ENCODE data around the gene CEP290. TPM values are rescaled to one million over a fixed set of nuclear protein-coding genes. Genes with fewer than 3 reads are reported as not detected.
A peak's percentile ranks its signal among the peaks of the same experiment; 100 is the strongest.
"Not testable (repeated sequence)": the region's sequence is repeated elsewhere in the genome, so short reads cannot be mapped to it uniquely, and the experiment has no call there.

CEP290 gene
- total RNA-seq, 1 donor from 2014 or later: 8.5 TPM

DNA sequence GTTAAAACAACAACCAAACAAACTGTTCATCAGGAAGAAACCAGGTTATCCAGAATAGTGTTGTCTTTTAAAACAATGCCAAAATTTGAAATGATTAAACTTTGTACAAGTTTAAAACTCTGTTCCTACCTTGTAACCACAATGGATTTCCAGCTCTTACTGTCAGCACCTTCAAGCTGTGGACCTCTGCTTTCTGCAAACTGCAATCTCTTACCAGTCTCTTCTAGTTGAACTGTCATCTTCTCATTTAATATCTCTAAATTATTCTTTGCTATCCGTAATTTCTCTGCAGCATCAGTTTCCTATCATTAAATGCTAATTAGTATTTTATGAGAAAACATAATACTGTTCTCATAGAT is 83.2 kb downstream of the CEP290 start:
- no peak for DNase-seq
- intact Hi-C loops (cut with micrococcal nuclease): no loop called here
- peak; percentile 73 for ATAC-seq

DNA sequence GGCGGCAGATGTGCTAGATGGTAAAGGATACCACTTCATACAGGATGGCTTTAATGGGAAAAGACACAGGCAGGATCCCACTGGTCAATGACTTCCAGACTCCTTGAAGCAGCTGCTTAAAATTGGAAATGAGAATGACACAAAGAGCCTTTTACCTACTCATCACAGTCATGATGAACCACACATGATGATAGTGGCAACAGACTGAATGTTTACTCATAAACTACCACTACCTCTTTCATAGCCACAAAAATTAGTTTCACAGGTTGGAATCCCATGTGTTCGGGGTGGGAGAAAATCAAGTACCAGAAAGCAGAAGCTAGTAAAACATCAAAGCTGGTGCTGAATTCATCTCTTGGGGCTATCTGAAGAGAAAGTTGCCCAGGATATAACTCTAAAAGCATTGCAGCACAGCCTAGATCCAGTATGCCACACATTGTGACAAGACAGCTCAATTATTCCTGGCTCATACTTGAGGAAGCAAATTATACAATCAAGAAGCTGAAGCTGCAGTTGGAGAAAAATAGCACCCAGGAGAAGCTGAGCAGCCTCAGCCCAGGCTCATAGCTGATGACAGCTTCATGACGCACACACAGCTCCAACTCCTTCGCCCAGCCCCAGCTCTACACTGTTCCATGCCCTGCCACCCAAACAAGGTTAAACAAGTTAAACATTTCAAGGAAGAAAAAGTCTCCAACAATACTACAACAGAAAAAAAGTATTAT is 83.7 kb downstream of the CEP290 start:
- intact Hi-C loops (cut with micrococcal nuclease): no loop called here
- DNase-seq (peak; percentile 63), ATAC-seq (peak; percentile 99)

GRCh38 chr12:88056571-88056970 is 85.3 kb downstream of the CEP290 start:
- DNase-seq: no peak
- intact Hi-C loops (cut with micrococcal nuclease): no loop called here
- no peak for ATAC-seq

DNA sequence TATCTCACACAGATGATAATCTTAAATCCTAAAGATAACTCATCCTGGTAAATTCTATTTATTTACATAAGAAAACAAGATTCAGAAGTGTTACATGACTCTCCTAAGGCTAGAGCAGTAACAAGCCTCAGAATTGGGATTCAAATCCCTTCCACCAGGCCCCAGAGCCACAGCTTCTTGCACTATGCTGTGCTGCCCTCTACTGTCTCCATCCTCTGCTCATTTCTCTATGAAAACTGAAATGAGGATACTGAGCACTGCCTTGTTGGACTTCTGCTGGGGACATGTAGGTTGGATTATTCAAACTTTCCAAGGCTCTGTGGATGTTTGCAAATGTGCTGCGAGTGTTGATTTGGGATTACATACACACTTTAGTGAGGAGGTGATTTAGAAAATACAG is 89.2 kb downstream of the CEP290 start:
- ATAC-seq (peak; percentile 38), DNase-seq (no peak)
- intact Hi-C loops (cut with micrococcal nuclease): no loop called here

GRCh38 chr12:88044035-88044434 is 97.9 kb downstream of the CEP290 start:
- intact Hi-C loops (cut with micrococcal nuclease): no loop called here
- ATAC-seq (no peak), DNase-seq (no peak)

DNA sequence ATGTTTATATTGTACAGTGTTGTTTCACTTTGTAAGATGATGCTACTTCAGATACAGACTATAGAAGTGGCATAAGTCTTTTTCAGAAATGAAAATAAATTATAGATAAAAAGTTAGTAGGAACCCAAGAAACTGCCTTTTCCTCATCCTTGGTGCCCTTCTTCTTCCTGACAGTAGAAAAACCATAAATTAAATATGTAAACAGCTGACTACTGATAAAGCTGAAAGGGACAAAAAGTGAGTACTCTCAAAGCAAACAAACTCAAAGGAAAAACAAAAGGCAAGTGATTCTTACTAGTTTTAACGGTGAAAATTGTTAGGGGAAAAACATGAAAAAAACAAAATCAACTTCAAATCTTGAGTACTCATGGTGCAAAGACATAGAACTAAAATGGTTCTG is 104.1 kb downstream of the CEP290 start:
- DNase-seq (no peak), ATAC-seq (no peak)
- intact Hi-C loops (cut with micrococcal nuclease): no loop called here

GRCh38 chr12:88036353-88036965 is 105.4 kb downstream of the CEP290 start:
- ATAC-seq: no peak
- intact Hi-C loops (cut with micrococcal nuclease): no loop called here
- DNase-seq: no peak

- ATAC-seq: peak; percentile 3
- DNase-seq: no peak
- intact Hi-C loops (cut with micrococcal nuclease): no loop called here
Observed at GRCh38 chr12:88035907-88036289, 106.0 kb downstream of the CEP290 start.

DNA sequence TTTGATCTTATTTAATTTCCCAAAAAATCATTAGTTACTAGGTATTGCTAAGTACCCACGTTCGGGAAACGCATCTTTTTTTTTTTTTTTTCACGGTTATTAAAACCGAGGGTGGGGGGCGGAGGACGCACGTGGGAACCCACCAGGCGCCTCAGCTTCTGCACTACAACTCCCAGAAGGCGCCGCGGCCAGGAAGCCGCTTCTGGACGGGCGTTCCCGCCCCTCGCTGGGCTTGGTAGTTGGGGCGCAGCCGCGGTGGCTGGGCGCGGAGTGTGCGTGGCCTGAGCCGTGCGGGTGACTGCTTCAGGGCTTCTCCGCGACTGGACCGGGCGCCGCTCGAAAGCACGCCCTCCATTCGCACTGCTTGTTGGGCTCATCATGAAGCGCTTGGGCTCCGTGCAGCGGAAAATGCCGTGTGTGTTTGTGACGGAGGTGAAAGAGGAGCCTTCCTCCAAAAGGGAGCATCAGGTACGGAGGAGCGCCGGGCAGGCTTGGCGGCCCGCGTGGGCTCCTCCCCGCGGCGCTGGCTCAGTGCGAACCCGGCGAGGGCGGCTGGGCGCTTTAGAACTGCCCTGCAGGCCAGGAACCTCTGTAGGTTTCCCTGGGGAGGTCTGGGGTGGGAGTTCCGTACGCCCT is 106.5 kb downstream of the CEP290 start:
- intact Hi-C loops (cut with micrococcal nuclease): no loop called here
- ATAC-seq (peak; percentile 100), DNase-seq (peak; percentile 95)

GRCh38 chr12:88031161-88031560 is 110.7 kb downstream of the CEP290 start:
- intact Hi-C loops (cut with micrococcal nuclease); ATAC-seq: not testable (repeated sequence)

DNA sequence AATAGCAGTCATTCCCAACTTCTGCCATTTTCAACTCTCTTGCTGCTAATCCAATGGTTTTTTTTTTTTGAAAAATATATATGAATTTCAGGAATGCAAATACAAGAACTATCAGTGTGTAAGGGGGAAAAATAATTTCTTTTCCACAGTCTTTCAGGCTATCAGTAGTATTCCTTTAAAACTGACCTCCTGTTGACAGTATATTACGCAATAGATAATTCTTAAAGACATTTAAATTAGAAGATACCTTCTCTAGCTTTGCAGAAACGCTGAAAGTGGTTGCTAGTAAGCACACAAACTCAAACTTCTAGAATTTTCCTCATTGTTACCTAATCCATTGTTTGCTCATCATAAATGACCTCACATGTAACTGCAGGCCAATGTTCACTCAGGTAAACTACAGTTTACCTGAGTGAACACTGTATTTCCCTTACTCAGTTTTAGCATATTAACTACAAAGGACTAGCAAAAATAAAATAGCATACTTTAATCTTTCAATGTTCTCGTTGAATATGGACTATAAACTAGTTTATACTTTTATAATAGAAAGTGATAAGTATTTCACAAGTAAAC is 112.7 kb downstream of the CEP290 start, which contains the start of gene C12orf50:
Gene C12orf50 (minus strand): TSS at position 309 of the 573 bp plus-strand sequence. CDS start 2,439 bp downstream, outside the sequence.
- intact Hi-C loops (cut with micrococcal nuclease): no loop called here
- ATAC-seq: no peak

More at GRCh38 chr12:88031161-88031560, 110.7 kb downstream of the CEP290 start:
- DNase-seq: not testable (repeated sequence)

GRCh38 chr12:88026196-88026595 is 115.7 kb downstream of the CEP290 start:
- no peak for DNase-seq
- intact Hi-C loops (cut with micrococcal nuclease): no loop called here
- ATAC-seq: no peak

More for the DNA sequence above, 112.7 kb downstream of the CEP290 start, which contains the start of gene C12orf50:
- DNase-seq: no peak

DNA sequence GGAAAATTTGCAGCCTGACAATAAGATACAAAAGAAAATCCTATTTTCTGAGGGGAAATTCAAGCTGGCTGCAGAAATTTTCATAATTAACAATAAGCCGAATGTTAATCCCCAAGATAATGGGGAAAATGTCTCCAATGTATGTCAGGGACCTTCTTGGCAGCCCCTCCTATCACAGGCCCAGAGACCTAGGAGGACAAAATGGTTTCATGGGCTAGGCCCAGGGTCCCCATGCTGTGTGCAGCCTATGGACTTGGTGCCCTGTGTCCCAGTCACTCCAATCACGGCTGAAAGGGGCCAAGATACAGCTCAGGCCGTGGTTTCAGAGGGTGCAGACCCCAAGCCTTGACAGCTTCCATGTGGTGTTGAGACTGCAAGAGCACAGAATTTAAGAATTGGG is 123.9 kb downstream of the CEP290 start:
- intact Hi-C loops (cut with micrococcal nuclease): no loop called here
- ATAC-seq (no peak), DNase-seq (no peak)

- DNase-seq (no peak), ATAC-seq (no peak)
- intact Hi-C loops (cut with micrococcal nuclease): no loop called here
Observed at GRCh38 chr12:88015825-88016224, 126.1 kb downstream of the CEP290 start.

GRCh38 chr12:88011755-88012154 is 130.1 kb downstream of the CEP290 start:
- intact Hi-C loops (cut with micrococcal nuclease): no loop called here
- no peak for DNase-seq
- no peak for ATAC-seq

DNA sequence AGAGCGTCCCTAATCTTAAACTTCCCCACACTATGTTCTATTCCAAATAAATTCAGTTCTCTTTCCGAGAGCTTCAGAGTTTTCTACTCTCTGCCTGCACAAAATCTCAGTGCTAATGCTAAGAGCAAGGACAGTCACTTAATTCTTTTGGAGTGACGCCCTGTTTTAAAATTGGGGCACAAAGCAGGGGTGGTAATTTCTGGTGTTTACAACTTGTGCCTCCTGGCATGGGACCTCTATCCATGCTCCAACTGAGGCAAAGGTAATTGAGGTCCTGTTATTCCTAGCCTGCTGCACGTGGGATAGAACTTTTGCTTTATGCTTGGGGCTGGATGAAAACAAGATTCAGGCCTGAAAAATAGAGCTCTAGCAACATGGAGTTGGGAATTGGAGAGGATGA is 135.5 kb downstream of the CEP290 start:
- ATAC-seq: no peak
- intact Hi-C loops (cut with micrococcal nuclease): no loop called here
- DNase-seq: no peak

GRCh38 chr12:88001327-88001726 is 140.6 kb downstream of the CEP290 start:
- intact Hi-C loops (cut with micrococcal nuclease): no loop called here
- ATAC-seq: no peak
- DNase-seq: no peak
